ENCODE data around the gene SLC39A6. TPM values are rescaled to one million over a fixed set of nuclear protein-coding genes. Genes with fewer than 3 reads are reported as not detected.
"Not testable (repeated sequence)": the region's sequence is repeated elsewhere in the genome, so short reads cannot be mapped to it uniquely, and the experiment has no call there.

Gene SLC39A6
- total RNA-seq, 2 experiments from 2014 or later: 19.3 to 29.4 TPM

DNA sequence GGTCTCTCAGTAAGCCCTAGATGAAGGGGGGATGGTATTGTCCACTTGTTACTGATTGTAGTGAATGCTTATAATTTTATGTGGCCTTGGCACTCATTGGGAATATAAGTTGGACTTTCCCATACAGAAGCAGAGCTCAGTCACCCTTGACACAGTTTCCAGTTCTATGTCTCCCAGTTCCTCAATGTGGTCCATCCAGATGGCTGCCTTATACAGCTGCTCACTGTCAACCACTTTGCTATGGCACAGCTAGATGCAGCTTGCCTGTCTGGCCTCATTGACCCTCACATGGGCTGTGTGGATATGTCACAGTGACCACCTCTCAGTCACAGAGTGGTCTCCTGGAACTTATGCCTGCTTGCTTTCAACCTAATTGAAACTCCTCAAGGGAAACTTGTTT, 21.7 kb downstream of the SLC39A6 start:
- Mint-ChIP-seq H3K27me3 (no peaks in the 10 kb centered on the region), H3K36me3 (peaks cover 16% of the 10 kb centered on the region), H3K4me3 (no peak overlapping the region), H3K4me1 (peaks cover 4% of the 10 kb centered on the region), H3K27ac (no peak overlapping the region), H3K9me3 (ENCODE audit: low read depth) (no peaks in the 10 kb centered on the region)
- CTCF ChIA-PET: no interaction called here
- DNase-seq (no peak), ATAC-seq (no peak)

DNA sequence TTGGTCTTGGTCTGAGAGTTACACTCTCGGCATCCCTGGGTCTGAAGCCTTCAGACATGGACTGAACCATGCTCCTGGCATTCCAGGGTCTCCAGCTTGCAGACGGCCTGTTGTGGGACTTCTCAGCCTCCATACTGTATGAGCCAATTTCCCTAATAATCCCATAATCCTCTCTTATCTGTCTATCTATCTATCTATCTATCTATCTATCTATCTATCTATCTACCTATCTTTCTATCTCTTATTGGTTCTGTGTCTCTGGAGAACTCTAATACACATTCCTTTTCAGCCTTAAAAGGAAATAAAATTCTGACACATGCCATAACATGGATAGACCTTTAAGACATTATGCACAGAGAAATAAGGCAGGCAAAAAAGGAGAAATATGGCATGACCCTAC, 24.4 kb downstream of the SLC39A6 start:
- Mint-ChIP-seq H3K27me3 (peaks cover 4% of the 10 kb centered on the region), H3K9me3 (ENCODE audit: low read depth) (peaks cover 3% of the 10 kb centered on the region), H3K4me3 (no peak overlapping the region), H3K36me3 (peaks cover 4% of the 10 kb centered on the region), H3K4me1 (peaks cover 4% of the 10 kb centered on the region), H3K27ac (no peak overlapping the region)
- CTCF ChIA-PET: no interaction called here
- DNase-seq (no peak), ATAC-seq (no peak)

DNA sequence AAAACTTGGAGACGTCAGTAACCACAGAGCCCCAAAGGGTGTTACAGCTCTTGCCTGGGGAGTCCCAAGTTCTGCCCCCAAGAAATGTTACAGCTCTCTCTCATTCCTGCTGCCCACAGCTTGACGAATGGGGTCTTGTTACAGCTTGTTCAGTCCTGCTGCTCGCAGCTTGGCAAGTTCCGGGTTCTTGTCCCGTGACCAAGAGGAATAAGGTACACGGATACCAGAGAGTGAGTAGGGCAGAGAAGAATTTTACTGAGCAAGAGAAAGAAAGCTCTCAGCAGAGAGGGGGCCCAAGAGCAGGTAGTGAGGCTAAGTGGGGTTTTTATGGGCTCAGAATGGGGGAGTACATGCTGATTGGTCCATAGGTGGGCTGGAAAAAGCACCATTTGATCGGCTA, 27.2 kb downstream of the SLC39A6 start:
- CTCF ChIA-PET: no interaction called here
- H3K27me3 Mint-ChIP-seq: peaks cover 5% of the 10 kb centered on the region
- DNase-seq (no peak), ATAC-seq (no peak)
- H3K27ac Mint-ChIP-seq: no peak overlapping the region
- H3K4me1 Mint-ChIP-seq: peaks cover 4% of the 10 kb centered on the region
- no peak overlapping the region for H3K4me3 Mint-ChIP-seq
- H3K9me3 Mint-ChIP-seq (ENCODE audit: low read depth): peaks cover 3% of the 10 kb centered on the region
- peaks cover 4% of the 10 kb centered on the region for H3K36me3 Mint-ChIP-seq

DNA sequence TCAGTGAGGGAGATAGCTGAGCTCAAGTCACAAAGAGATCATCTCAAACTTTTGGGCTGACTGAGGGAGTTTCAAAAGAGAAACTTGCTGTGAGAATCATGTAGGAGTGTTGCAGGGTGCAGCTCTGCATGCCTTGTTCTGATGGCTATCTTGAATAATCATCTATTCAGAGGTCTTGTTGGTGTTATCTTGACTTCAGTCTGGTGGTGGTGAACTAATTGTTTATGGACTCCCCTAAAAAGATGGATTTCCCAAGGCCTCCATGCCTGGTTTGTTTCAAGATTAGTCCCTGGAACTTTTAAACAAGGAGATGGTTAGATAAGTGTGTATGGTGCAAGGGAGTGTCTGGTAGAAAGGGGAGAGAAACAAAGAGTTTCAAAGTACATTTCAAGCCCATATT, 29.8 kb downstream of the SLC39A6 start:
- Mint-ChIP-seq H3K36me3 (peaks cover 4% of the 10 kb centered on the region), H3K27me3 (peaks cover 11% of the 10 kb centered on the region), H3K4me3 (no peak overlapping the region), H3K9me3 (ENCODE audit: low read depth) (peaks cover 3% of the 10 kb centered on the region), H3K4me1 (peaks cover 4% of the 10 kb centered on the region), H3K27ac (no peak overlapping the region)
- CTCF ChIA-PET: interaction anchor here (1.3 kb wide), 1 partner anchor 185 kb away, joined by 4 read pairs; no protein-coding TSS in a partner anchor
- ATAC-seq (no peak), DNase-seq (no peak)

DNA sequence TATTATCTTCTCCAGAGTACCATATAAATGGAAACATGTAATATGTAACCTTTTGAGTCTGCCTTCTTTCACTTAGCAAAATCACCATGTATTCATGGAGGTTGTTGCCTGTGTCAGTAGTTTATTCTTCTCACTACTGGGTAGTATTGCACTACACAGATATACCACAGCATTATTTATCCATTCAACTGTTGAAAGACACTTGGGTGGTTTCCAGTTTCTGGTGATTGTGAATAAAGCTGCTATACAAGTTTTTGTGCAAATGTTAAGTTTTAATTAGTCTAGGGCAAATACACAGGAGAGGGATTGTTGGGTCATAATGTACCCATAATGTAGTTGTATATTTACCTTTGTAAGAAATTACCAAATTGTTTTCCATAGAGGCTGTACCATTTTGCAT, 32.2 kb downstream of the SLC39A6 start:
- no peak overlapping the region for H3K27ac Mint-ChIP-seq
- H3K4me3 Mint-ChIP-seq: no peak overlapping the region

DNA sequence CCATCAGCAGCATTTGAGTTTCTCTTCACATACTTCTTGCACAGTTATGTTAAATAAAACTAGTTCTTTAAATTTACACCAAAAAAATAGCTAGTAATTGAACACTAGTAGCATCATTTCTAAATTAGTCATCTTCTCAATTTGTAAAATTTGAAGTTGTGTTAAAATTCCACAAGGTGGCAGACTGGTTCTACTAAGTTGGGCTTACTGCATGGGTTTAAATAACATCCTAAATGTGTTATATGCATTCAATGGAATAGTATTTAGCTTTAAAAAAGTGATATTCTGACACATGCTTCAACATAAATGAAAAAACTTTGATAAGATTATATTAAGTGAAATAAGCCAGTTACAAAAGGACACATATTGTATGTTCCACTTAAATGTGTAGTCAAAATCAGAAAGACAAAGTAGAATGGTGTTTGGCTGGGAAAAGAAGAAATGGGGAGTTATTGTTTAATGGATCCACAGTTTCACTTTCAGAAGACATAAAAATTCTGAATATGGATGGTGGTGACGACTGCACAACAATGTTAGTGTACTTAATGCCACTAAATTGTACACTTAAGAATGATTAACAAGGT, 33.1 kb downstream of the SLC39A6 start:
- Mint-ChIP-seq H3K4me1 (peaks cover 11% of the 10 kb centered on the region), H3K27me3 (peaks cover 14% of the 10 kb centered on the region), H3K9me3 (ENCODE audit: low read depth) (no peaks in the 10 kb centered on the region), H3K36me3 (no peaks in the 10 kb centered on the region), H3K4me3 (no peak overlapping the region), H3K27ac (no peak overlapping the region)
- CTCF ChIA-PET: interaction anchor here (0.8 to 2.9 kb wide), 14 partner anchors 11 to 480 kb away, joined by 3 to 44 read pairs (median 4); partner anchors contain the start of gene SLC39A6
- DNase-seq (no peak), ATAC-seq (no peak)

More for the DNA sequence above, 32.2 kb downstream of the SLC39A6 start:
- DNase-seq (no peak), ATAC-seq (no peak)
- Mint-ChIP-seq H3K9me3 (ENCODE audit: low read depth) (peaks cover under 1% of the 10 kb centered on the region), H3K36me3 (peaks cover under 1% of the 10 kb centered on the region), H3K4me1 (peaks cover 11% of the 10 kb centered on the region), H3K27me3 (peaks cover 11% of the 10 kb centered on the region)
- CTCF ChIA-PET: interaction anchor here (1.1 kb wide), 1 partner anchor 187 kb away, joined by 5 read pairs; no protein-coding TSS in a partner anchor

DNA sequence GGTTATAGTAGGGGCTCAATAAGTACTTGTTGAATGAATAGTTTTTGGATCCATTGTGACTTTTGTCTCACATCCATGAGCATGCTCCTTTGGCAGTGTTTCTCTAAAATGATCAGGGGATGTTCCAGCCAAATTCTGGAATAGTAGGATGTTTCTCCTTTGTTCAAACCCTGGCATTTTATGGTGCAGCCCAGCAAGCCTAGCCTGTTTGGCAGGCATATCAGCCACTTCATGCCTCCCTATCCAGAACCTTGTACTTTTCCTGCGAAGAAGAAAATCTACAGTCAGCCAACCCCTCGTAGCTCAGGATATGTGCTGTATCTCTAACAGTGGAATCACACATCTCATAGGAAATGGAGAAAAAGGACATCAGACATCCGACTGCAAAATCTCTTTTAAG, 34.7 kb downstream of the SLC39A6 start:
- DNase-seq (no peak), ATAC-seq (no peak)
- H3K27me3 Mint-ChIP-seq: peaks cover 15% of the 10 kb centered on the region
- CTCF ChIA-PET: interaction anchor here (1.4 to 2.9 kb wide), 4 partner anchors 26 to 193 kb away, joined by 4 to 44 read pairs (median 10); no protein-coding TSS in a partner anchor
- peaks cover 11% of the 10 kb centered on the region for H3K4me1 Mint-ChIP-seq
- H3K36me3 Mint-ChIP-seq: no peaks in the 10 kb centered on the region
- H3K9me3 Mint-ChIP-seq (ENCODE audit: low read depth): no peaks in the 10 kb centered on the region
- no peak overlapping the region for H3K4me3 Mint-ChIP-seq
- no peak overlapping the region for H3K27ac Mint-ChIP-seq

DNA sequence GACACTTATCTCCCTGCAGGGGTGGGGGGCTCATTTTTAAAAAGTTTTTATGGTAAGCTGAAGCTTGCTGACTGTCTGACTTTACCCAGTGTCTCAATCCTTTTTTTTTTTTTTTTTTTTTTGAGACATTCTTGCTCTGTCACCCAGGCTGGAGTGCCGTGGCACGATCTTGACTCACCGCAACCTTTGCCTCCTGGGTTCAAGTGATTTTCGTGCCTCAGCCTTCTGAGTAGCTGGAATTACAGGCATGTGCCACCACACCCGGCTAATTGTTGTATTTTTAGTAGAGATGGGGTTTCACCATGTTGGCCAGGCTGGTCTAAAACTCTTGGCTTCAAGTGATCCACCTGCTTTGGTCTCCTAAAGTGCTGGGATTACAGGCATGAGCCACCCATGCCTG, 37.0 kb downstream of the SLC39A6 start:
- peaks cover 11% of the 10 kb centered on the region for H3K4me1 Mint-ChIP-seq
- CTCF ChIA-PET: interaction anchor here (0.7 to 1.1 kb wide), 2 partner anchors 124 to 193 kb away, joined by 3 to 5 read pairs; no protein-coding TSS in a partner anchor
- ATAC-seq; H3K36me3 Mint-ChIP-seq; H3K27ac Mint-ChIP-seq; DNase-seq; H3K9me3 Mint-ChIP-seq (ENCODE audit: low read depth); H3K4me3 Mint-ChIP-seq: not testable (repeated sequence)
- peaks cover 15% of the 10 kb centered on the region for H3K27me3 Mint-ChIP-seq

DNA sequence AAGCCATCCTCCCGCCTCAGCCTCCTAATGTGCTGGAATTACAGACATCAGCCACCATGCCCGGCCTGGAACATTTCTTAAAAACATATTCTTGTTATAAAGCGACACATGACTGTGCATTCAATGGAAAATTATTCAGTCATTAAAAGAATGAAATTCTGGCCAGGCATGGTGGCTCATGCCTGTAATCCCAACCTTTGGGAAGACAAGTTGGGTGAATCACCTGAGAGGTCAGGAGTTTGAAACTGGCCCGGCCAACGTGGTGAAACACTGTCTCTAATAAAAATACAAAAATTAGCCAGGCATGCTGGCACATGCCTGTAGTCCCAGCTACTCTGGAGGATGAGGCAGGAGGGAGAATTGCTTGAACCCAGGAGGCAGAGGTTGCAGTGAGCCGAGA, 40.1 kb downstream of the SLC39A6 start:
- ATAC-seq: no peak
- Mint-ChIP-seq H3K4me1 (peaks cover 13% of the 10 kb centered on the region), H3K9me3 (ENCODE audit: low read depth) (no peaks in the 10 kb centered on the region), H3K27ac (no peak overlapping the region), H3K36me3 (no peaks in the 10 kb centered on the region), H3K27me3 (peaks cover 7% of the 10 kb centered on the region), H3K4me3 (no peak overlapping the region)
- no peak for DNase-seq
- CTCF ChIA-PET: no interaction called here

DNA sequence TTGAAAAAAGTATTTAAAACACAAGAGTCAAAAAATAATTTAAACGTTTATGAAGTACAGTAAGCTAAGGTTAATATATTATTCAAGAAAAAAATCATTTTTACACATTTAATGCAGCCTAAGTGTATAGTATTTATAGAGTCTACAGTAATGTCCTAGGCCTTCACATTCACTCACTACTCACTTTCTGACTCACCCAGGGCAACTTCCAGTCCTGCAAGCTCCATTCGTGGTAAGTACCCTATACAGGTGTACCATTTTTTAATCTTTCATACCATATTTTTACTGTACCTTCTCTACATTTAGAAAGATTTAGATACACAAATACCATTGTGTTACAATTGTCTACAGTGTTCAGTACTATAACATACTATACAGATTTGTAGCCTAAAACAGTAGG, 40.9 kb downstream of the SLC39A6 start:
- H3K27ac Mint-ChIP-seq: no peak overlapping the region
- CTCF ChIA-PET: no interaction called here
- ATAC-seq (no peak), DNase-seq (no peak)
- H3K4me3 Mint-ChIP-seq: no peak overlapping the region
- H3K9me3 Mint-ChIP-seq (ENCODE audit: low read depth): no peaks in the 10 kb centered on the region
- peaks cover 7% of the 10 kb centered on the region for H3K27me3 Mint-ChIP-seq
- H3K36me3 Mint-ChIP-seq: no peaks in the 10 kb centered on the region
- peaks cover 16% of the 10 kb centered on the region for H3K4me1 Mint-ChIP-seq

DNA sequence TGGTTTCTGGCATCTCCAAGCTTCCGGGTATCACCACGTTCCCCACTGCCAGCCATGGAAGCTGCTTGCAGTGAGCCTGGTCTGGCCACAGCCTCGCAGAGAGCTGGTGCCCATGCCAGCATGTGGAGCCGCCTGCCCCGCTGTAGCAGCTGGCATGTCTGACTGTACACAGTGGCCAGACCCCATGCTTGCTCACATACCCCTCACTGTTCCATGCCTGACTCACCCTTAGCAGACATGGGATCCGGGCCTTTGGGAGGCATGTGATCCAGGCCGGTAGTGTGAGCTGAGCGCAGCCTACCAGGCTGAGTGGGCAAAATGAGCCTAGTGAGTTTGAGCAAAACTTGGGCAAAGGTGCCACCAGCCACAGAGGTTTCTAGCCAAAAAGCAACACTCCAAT, 43.0 kb downstream of the SLC39A6 start:
- no peak for ATAC-seq
- Mint-ChIP-seq H3K27ac (no peak overlapping the region), H3K4me1 (peaks cover 17% of the 10 kb centered on the region), H3K4me3 (no peak overlapping the region), H3K9me3 (ENCODE audit: low read depth) (no peaks in the 10 kb centered on the region), H3K36me3 (peaks cover 2% of the 10 kb centered on the region), H3K27me3 (peaks cover 11% of the 10 kb centered on the region)
- CTCF ChIA-PET: interaction anchor here (1.0 kb wide), 1 partner anchor 66 kb away, joined by 3 read pairs; no protein-coding TSS in a partner anchor
- no peak for DNase-seq

DNA sequence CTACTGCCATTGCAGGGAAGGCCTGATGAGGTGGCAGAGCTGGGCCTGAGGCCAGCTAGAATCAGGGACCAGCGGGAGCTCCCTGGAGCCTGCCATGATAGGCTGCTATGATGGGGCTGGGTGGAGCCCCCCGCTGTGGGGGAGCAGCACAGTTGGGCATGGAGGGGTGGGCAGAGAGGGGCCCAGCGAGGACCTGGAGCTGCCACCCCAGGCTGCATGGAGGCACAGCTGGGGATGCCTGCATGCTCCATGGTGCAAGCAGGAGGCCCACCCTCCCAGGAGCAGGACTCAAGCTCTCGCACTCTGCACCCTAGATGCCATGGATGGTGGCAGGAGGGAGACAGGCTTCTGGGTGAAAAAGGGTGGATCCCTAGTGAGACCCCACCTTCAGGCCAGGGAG, 43.9 kb downstream of the SLC39A6 start:
- DNase-seq (no peak), ATAC-seq (no peak)
- Mint-ChIP-seq H3K27ac (no peak overlapping the region), H3K4me3 (no peak overlapping the region), H3K36me3 (peaks cover 2% of the 10 kb centered on the region), H3K9me3 (ENCODE audit: low read depth) (no peaks in the 10 kb centered on the region), H3K27me3 (peaks cover 6% of the 10 kb centered on the region), H3K4me1 (peaks cover 17% of the 10 kb centered on the region)
- CTCF ChIA-PET: interaction anchor here (0.8 kb wide), 1 partner anchor 11 kb away, joined by 3 read pairs; no protein-coding TSS in a partner anchor

DNA sequence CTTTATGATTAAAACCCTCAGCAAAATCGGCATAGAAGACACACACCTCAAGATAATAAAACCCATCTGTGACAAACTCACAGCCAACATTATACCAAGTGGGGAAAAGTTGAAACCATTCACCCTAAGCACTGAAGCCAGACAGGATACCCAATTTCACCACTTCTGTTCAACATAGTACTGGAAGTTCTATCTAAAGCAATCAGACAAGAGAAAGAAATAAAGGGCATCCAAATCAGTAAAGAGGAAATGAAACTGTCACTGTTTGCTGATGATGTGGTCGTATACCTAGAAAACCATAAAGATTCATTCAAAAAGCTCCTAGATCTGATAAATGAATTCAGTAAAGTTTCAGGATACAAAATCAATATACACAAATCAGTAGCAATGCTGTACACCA, 45.4 kb downstream of the SLC39A6 start:
- Mint-ChIP-seq H3K36me3 (peaks cover 2% of the 10 kb centered on the region), H3K27me3 (peaks cover 6% of the 10 kb centered on the region), H3K27ac (no peak overlapping the region), H3K4me1 (peaks cover 17% of the 10 kb centered on the region), H3K4me3 (no peak overlapping the region), H3K9me3 (ENCODE audit: low read depth) (no peaks in the 10 kb centered on the region)
- DNase-seq (no peak), ATAC-seq (no peak)
- CTCF ChIA-PET: no interaction called here

DNA sequence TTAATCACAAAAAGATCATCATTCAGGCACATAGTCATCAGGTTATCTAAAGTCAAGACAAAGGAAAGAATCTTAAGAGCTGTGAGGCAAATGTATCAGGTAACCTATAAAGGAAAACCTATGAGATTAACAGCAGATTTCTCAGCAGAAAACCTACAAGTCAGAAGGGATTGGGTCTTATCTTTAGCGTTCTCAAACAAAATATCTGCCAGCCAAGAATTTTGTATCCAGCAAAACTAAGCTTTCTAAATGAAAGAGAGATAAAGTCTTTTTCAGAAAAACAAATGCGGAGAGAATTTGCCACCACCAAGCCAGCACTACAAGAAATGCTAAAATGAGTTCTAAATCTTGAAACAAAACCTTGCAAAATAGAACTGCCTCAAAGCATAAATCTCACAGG, 48.0 kb downstream of the SLC39A6 start:
- H3K4me3 Mint-ChIP-seq; H3K9me3 Mint-ChIP-seq (ENCODE audit: low read depth); DNase-seq; CTCF ChIA-PET; H3K36me3 Mint-ChIP-seq; H3K27ac Mint-ChIP-seq; ATAC-seq: not testable (repeated sequence)
- H3K27me3 Mint-ChIP-seq: peaks cover 11% of the 10 kb centered on the region
- H3K4me1 Mint-ChIP-seq: peaks cover 17% of the 10 kb centered on the region

All from activated CD8-positive, alpha-beta memory T cell treated with anti-CD3 and anti-CD28 coated beads, Interleukin-2, amount 10 ng/mL, durations not matched to agents 7 days and 5 days (primary cell).